Upper lobe of left lung (tissue), 6 donors: Measurements from ENCODE around the gene ZDHHC20. TPM values are rescaled to one million over a fixed set of nuclear protein-coding genes. Genes with fewer than 3 reads are reported as not detected.
A peak's percentile ranks its signal among the peaks of the same experiment; 100 is the strongest.

Experiments used
- ATAC-seq, 2 donors: fragments of 200-7000 bp; cut with Tn5 transposase; one replicate each; pipeline ENCODE4 v1.9.1; 2022; ENCODE audit warnings: mild to moderate bottlenecking in 2 of 2, moderate library complexity in 2 of 2; ENCODE audit not compliant: low FRiP score in 2 of 2
- DNase-seq, 2 donors: peaks; one replicate each; pipeline ENCODE4 v3.0.0-alpha.2; 2019 to 2020
- H3K27ac ChIP-seq, 4 donors: fragments of 200-600 bp; sonication (generic); one replicate each; pipeline ENCODE4 v1.5.1; 2016 to 2019
- H3K27me3 ChIP-seq, 4 donors: fragments of 200-600 bp; sonication (generic); one replicate each; pipeline ENCODE4 v1.5.1; 2017 to 2019
- H3K36me3 ChIP-seq, 4 donors: fragments of 200-600 bp; sonication (generic); one replicate each; pipeline ENCODE4 v1.5.1; 2016 to 2019
- H3K4me1 ChIP-seq, 4 donors: fragments of 200-600 bp; sonication (generic); one replicate each; pipeline ENCODE4 v1.5.1; 2018 to 2019
- H3K4me3 ChIP-seq, 4 donors: fragments of 200-600 bp; sonication (generic); one replicate each; pipeline ENCODE4 v1.5.1; 2017 to 2019; ENCODE audit warnings: mild to moderate bottlenecking in 2 of 4, moderate library complexity in 1 of 4
- H3K9me3 ChIP-seq, 4 donors: fragments of 200-600 bp; sonication (generic); one replicate each; pipeline ENCODE4 v1.5.1; 2018 to 2019
- CTCF ChIP-seq, 6 experiments: fragments of 450-650 bp in 4 of 6; fragments of 200-600 bp in 2 of 6; sonication (generic) in 2 of 6; IDR thresholded peaks; one replicate each; pipeline ENCODE4 v1.5.1; 2016 to 2019; ENCODE audit warnings: antibody characterized with exemption in 6 of 6
- EP300 ChIP-seq, 4 donors: sonication (generic); formaldehyde crosslinking; IDR thresholded peaks; one replicate each; pipeline ENCODE4 v1.5.1; 2017; ENCODE audit warnings: antibody characterized with exemption in 4 of 4, control low read depth in 2 of 4
- POLR2A ChIP-seq, 4 donors: fragments of 450-650 bp; IDR thresholded peaks; one replicate each; pipeline ENCODE4 v1.5.1; 2016 to 2017; ENCODE audit warnings: antibody characterized with exemption in 4 of 4, mild to moderate bottlenecking in 2 of 4
- POLR2AphosphoS5 ChIP-seq, 2 donors: sonication (generic); formaldehyde crosslinking; IDR thresholded peaks; one replicate each; pipeline ENCODE4 v1.5.1; 2017; ENCODE audit warnings: antibody characterized with exemption in 2 of 2
- WGBS, 2 donors: methylation state at CpG; one replicate each; pipeline ENCODE4 v1.1.5; 2017 to 2018; 5-methylcytosine and 5-hydroxymethylcytosine counted together
- total RNA-seq, 6 donors: library from RNA; depleted of rRNA in 4 of 6; stranded (reverse); fragments of >200 nt in 4 of 6; gene quantifications; one replicate each; pipeline versions ENCODE4 v1.1.0 to v1.2.1, GENCODE V29; 2016 to 2021
- donor health status: DM: no; HTN: no; CAD: no; lungs with moderate emphysema.
- donor health status: DM: no; HTN: yes; CAD: no; lungs with severe emphysema.

Gene ZDHHC20
- 100 to 1,000 TPM in 1 of 6 donors, 10 to 100 TPM in 5; 26.2 to 124 (median 72.0) TPM for total RNA-seq

DNA sequence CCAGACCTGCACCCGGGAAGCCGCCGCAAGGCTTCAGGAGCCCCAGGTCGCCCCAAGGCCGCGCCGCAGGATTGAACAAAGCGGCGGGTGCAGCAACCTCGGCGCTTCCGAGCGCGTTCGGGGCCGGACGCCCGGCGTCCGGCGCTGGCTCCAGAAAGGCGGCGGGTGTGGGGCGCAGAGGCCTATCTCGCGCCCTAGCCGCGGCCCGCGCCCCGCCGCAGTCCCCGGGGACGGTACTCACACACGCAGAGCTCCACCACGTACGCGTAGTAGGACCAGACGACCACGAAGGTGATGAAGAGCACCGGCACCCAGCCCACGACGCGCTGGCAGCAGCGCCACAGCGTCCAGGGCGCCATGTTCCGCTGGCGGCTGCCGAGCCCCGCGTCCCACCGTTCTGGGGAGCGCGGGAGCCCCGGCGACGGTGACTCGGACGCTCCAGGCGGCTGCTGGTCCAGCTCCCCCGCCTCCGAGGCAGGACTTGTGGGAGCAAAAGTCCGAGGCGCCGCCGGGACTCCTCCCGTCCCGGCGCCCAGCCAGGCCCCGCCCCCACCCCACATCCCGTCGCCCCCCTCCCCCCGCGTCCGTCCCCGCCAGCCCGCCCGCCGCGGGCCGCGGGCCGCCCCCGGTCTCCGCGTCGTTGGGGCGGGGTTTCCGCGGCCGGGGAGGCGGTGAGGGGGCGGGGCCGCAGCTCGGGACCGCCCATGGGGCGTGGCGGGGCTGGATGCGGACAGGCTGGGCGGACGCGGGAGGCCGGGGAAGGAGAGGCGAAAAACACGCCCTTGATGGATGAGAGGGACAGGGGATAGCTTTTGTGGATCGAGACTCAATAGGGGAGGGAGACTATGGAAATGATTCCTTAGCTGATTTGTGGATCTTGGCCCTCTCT is at the start of gene ZDHHC20:
Gene ZDHHC20 (minus strand): TSS at position 491 of the 889 bp plus-strand sequence. CDS start 132 bp downstream, at position 359.
- Histone ChIP-seq H3K27ac (peak within 1 kb of the TSS; percentile 97 to 98 (median 97)), H3K4me3 (peak within 1 kb of the TSS; percentile 81 to 99 (median 90)), H3K36me3 (no peaks in the 10 kb centered on the region), H3K4me1 (peaks cover 5 to 30% (median 11%) of the 10 kb centered on the region in 4 donors), H3K27me3 (no peaks in the 10 kb centered on the region), H3K9me3 (no peaks in the 10 kb centered on the region)
- ATAC-seq: peak; percentile 96 to 99
- peak; percentile 92 to 99 for DNase-seq
- 1% methylated on average over 15 to 65 of the region's 107 CpGs for WGBS, 2 donors
- TF ChIP-seq CTCF (IDR thresholded peaks at IDR 0.05): peak in 2 of 6 experiments; percentile 17 to 23
- TF ChIP-seq POLR2AphosphoS5 (IDR thresholded peaks at IDR 0.05): peak; percentile 69 to 80
- peak; percentile 79 to 95 (median 84) for TF ChIP-seq POLR2A (IDR thresholded peaks at IDR 0.05)
- TF ChIP-seq EP300 (IDR thresholded peaks at IDR 0.05): no peak

DNA sequence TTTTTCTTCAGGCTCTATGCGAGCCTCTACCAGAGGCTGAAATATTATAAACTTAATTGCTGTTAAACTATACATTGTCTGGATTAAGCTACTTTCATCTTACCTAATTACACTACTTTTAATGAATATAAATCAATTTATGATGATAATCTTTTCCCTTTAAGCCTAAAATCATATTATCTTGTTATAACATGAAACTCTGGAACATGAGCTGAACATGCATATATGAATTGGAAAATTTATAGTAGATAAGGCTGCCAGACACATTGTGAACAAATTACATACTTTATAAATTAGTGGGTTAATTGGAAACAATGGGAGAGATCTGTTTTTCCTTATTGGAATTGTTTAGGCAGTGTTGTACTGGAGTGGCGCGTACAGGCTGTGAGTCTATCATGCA is 45.3 kb upstream of the ZDHHC20 start:
- H3K4me1 ChIP-seq: no peaks in the 10 kb centered on the region
- 97 to 99% methylated on average over 3 of the region's 3 CpGs for WGBS, 2 donors
- no peaks in the 10 kb centered on the region for H3K9me3 ChIP-seq
- H3K27me3 ChIP-seq: no peaks in the 10 kb centered on the region
- no peak for DNase-seq
- no peak overlapping the region for H3K27ac ChIP-seq
- TF ChIP-seq EP300 (IDR thresholded peaks at IDR 0.05): no peak
- no peak for ATAC-seq
- no peak overlapping the region for H3K4me3 ChIP-seq
- peaks cover 0 to 18% (median 7%) of the 10 kb centered on the region in 4 donors for H3K36me3 ChIP-seq

GRCh38 chr13:21501686-21502085 is 42.6 kb upstream of the ZDHHC20 start:
- ATAC-seq: no peak
- no peak overlapping the region for H3K4me3 ChIP-seq
- no peaks in the 10 kb centered on the region for H3K4me1 ChIP-seq
- H3K9me3 ChIP-seq: no peaks in the 10 kb centered on the region
- no peak overlapping the region for H3K27ac ChIP-seq
- TF ChIP-seq CTCF (IDR thresholded peaks at IDR 0.05): no peak
- TF ChIP-seq POLR2AphosphoS5 (IDR thresholded peaks at IDR 0.05): no peak
- no peak for TF ChIP-seq EP300 (IDR thresholded peaks at IDR 0.05)
- TF ChIP-seq POLR2A (IDR thresholded peaks at IDR 0.05): no peak
- 87 to 98% methylated on average over 3 of the region's 3 CpGs for WGBS, 2 donors
- H3K27me3 ChIP-seq: no peaks in the 10 kb centered on the region
- no peak for DNase-seq
- peaks cover 0 to 25% (median 8%) of the 10 kb centered on the region in 4 donors for H3K36me3 ChIP-seq

GRCh38 chr13:21486322-21486721 is 27.2 kb upstream of the ZDHHC20 start:
- TF ChIP-seq CTCF (IDR thresholded peaks at IDR 0.05): no peak
- no peak for TF ChIP-seq POLR2A (IDR thresholded peaks at IDR 0.05)
- no peak for TF ChIP-seq EP300 (IDR thresholded peaks at IDR 0.05)
- no peak for TF ChIP-seq POLR2AphosphoS5 (IDR thresholded peaks at IDR 0.05)
- Histone ChIP-seq H3K27ac (no peak overlapping the region), H3K4me3 (no peak overlapping the region), H3K4me1 (no peaks in the 10 kb centered on the region), H3K9me3 (peaks cover 4 to 16% (median 7%) of the 10 kb centered on the region in 4 donors), H3K27me3 (no peaks in the 10 kb centered on the region), H3K36me3 (peaks cover 0 to 19% (median 5%) of the 10 kb centered on the region in 4 donors)
- ATAC-seq: no peak
- no peak for DNase-seq
- 95 to 100% methylated on average over 4 of the region's 4 CpGs for WGBS, 2 donors

GRCh38 chr13:21483748-21484147 is 24.6 kb upstream of the ZDHHC20 start:
- ATAC-seq: no peak
- WGBS, 2 donors: 93 to 95% methylated on average over 23 to 24 of the region's 24 CpGs
- Histone ChIP-seq H3K27me3 (no peaks in the 10 kb centered on the region), H3K4me1 (no peaks in the 10 kb centered on the region), H3K27ac (no peak overlapping the region), H3K4me3 (no peak overlapping the region), H3K9me3 (peaks cover 4 to 16% (median 7%) of the 10 kb centered on the region in 4 donors), H3K36me3 (no peaks in the 10 kb centered on the region)
- DNase-seq: peak in 1 of 2 donors; percentile 77
- TF ChIP-seq POLR2A (IDR thresholded peaks at IDR 0.05) (no peak), CTCF (IDR thresholded peaks at IDR 0.05) (no peak), POLR2AphosphoS5 (IDR thresholded peaks at IDR 0.05) (no peak), EP300 (IDR thresholded peaks at IDR 0.05) (no peak)
